Activated CD4-positive, alpha-beta T cell treated with anti-CD3 and anti-CD28 coated beads, Interleukin-2, amount 10 ng/mL, durations not matched to agents 24 days and 14 days (primary cell): ENCODE results near the gene MEGF6. TPM values are rescaled to one million over a fixed set of nuclear protein-coding genes. Genes with fewer than 3 reads are reported as not detected.

Source experiments
- DNase-seq: peaks from one replicate; pipeline ENCODE4 v3.0.0; 2022
- H3K27ac Mint-ChIP-seq: one replicate; pipeline ENCODE4 v1.8.0; 2022; ENCODE audit warnings: mild to moderate bottlenecking, mixed read lengths
- H3K27me3 Mint-ChIP-seq: one replicate; pipeline ENCODE4 v1.8.0; 2022; ENCODE audit warnings: mixed read lengths
- H3K36me3 Mint-ChIP-seq: one replicate; pipeline ENCODE4 v1.8.0; 2022; ENCODE audit warnings: low read depth, mild to moderate bottlenecking, mixed read lengths
- H3K4me1 Mint-ChIP-seq: one replicate; pipeline ENCODE4 v1.8.0; 2021; ENCODE audit warnings: mixed read lengths
- H3K4me3 Mint-ChIP-seq: one replicate; pipeline ENCODE4 v1.8.0; 2022; ENCODE audit warnings: mild to moderate bottlenecking, moderate library complexity, mixed read lengths
- H3K9me3 Mint-ChIP-seq: one replicate; pipeline ENCODE4 v1.8.0; 2021; ENCODE audit warnings: mixed read lengths
- intact Hi-C: fragments of 100-400 bp; cut with micrococcal nuclease; formaldehyde crosslinking; loops from one replicate; pipeline ENCODE4 v1.15.1; 2023
- total RNA-seq: library from RNA; stranded (reverse); gene quantifications from 2 replicates; pipeline ENCODE4 v1.2.3, GENCODE V29; 2022

Gene MEGF6
- total RNA-seq, 1 donor from 2014 or later, result 1.7 TPM

GRCh38 chr1:3456964-3457909 lies 154.1 kb downstream of the MEGF6 start:
- intact Hi-C loops, result no loop called here
- DNase-seq, result no peak
- Mint-ChIP-seq H3K36me3 (no peaks in the 10 kb centered on the region), H3K4me3 (no peak overlapping the region), H3K27me3 (peaks cover 13% of the 10 kb centered on the region), H3K27ac (no peak overlapping the region), H3K9me3 (no peaks in the 10 kb centered on the region), H3K4me1 (no peaks in the 10 kb centered on the region)

DNA sequence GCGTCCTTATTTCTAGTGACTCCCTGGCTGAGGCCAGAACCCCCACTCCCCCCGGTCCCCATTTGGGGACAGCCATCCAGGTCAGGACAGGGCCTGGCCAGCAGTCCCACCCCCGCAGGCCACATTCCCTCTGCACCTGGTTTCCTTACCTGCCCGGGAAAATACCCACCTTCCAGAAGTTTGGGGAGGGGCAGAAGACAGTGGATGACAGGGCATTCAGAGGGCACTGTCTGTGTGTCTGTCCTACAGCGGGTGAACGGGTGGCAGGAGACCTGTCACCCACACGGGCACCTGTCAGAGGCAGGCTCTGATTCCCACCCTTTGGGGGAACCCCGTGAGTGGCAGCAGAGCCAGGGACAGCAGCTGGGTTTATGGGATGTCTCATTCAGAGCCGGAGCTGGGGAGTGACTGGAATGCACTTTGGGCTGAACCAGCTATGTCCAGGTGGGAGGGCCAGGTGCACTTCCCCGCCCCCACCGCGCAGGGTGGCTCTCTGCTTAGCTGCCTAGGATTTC lies 154.8 kb downstream of the MEGF6 start:
- Mint-ChIP-seq H3K27me3 (peaks cover 13% of the 10 kb centered on the region), H3K27ac (no peak overlapping the region), H3K4me1 (no peaks in the 10 kb centered on the region), H3K36me3 (no peaks in the 10 kb centered on the region), H3K4me3 (no peak overlapping the region), H3K9me3 (no peaks in the 10 kb centered on the region)
- intact Hi-C loops, result no loop called here
- DNase-seq, result no peak

- intact Hi-C loops, result no loop called here
- H3K27ac Mint-ChIP-seq, result no peak overlapping the region
- DNase-seq, result no peak
- peak overlapping the region; percentile 30 for H3K4me3 Mint-ChIP-seq
- no peaks in the 10 kb centered on the region for H3K9me3 Mint-ChIP-seq
- H3K36me3 Mint-ChIP-seq, result no peaks in the 10 kb centered on the region
- peaks cover 13% of the 10 kb centered on the region for H3K27me3 Mint-ChIP-seq
- H3K4me1 Mint-ChIP-seq, result no peaks in the 10 kb centered on the region
Measured at GRCh38 chr1:3455670-3456448, 155.4 kb downstream of the MEGF6 start.

DNA sequence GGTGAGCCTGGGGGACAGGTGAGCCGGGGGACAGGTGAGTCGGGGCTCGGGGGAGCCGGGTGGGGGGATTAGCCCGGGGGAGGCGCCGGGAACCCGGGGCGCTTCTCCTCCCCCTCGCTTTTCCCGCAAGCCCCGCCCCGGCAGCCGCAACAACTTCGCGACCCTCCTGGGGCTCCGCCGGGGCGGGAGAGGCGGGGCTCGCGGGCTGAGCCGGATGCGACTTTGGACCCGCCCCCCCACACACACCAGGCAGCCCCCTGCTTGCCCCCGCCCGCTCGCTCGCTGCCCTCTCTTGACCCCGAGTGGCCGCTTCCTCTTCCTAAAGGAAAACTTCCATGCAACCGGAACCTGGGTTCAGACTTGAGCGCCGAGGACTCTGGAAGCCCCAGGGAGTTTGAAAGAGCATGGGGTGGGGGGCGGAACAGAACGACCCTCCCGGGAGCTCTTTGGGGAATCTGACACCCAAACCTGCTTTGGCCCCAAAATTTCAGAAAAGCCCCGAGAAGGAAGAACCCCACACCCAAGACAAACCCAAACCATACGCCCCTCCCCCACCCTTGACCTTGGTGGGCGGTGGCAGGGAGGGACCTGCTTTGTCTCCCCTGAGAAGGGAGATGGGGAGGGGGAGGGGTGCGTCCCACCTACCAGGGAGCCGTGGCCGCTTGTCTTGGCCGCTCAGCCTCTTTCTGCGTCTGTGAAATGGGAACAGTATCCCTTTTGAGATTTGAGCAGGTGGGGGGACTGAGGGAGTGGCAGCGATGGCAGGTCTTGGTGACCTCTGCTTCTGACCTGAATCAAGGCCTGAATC lies 156.3 kb downstream of the MEGF6 start:
- Mint-ChIP-seq H3K4me1 (no peaks in the 10 kb centered on the region), H3K27me3 (peaks cover 15% of the 10 kb centered on the region), H3K36me3 (no peaks in the 10 kb centered on the region), H3K4me3 (peak overlapping the region; percentile 30), H3K9me3 (no peaks in the 10 kb centered on the region), H3K27ac (no peak overlapping the region)
- intact Hi-C loops, result loop anchor here (5.0 kb wide), 1 partner anchor 167 kb away; no protein-coding TSS in a partner anchor
- DNase-seq, result no peak

DNA sequence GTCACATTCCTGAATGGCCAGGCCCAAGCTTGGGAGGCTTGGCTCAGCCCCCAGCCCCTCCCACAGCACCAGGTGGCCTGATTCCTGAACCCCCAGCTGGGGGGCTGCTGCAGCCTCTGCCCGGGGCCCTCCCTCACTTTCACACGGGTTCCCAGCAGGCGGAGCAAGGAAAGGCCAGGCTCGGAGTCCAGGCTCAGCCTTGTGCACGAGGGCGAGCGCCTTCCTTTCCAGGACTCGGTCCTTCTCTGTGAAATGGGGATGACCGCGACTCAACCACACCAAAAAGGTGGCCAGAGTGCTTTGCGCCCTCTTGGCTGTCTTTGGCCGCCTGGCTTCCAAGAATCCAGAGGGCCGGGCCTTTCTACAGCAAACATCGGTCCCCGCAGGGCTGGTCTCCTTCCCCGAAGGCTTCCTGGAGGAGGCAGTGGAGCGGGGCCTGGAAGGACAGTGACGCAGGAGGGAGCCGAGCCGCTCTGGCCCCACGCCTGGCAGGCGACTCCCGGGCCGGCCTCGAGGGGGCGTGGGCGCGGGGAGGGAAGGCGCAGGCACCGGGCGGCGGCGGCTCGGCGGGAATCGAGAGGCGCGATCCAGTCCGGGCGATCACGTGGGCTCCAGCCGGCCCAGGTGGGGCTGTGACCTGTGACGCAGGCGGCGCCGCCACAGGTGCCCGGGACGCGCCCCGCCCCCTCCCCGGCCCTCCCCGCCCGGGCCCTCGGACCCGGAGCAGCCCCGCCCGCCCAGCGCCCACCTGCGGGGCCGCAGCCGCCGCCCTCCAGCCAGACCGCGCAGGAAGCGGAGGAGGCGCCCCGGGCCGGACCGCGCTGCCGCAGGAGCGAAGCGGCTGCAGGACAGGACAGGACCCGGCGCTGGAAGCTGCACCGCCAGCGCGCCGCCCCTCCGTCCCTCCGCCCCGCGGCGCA lies 157.2 kb downstream of the MEGF6 start, which contains the start of gene ARHGEF16:
ARHGEF16 (plus strand) TSS at position 775 of the 920 bp plus-strand sequence. CDS start 8,420 bp downstream, outside the sequence.
- Mint-ChIP-seq H3K27ac (no peak within 1 kb of the TSS), H3K36me3 (no peaks in the 10 kb centered on the region), H3K9me3 (no peaks in the 10 kb centered on the region), H3K27me3 (peaks cover 15% of the 10 kb centered on the region), H3K4me1 (no peaks in the 10 kb centered on the region), H3K4me3 (peak within 1 kb of the TSS; percentile 30)
- peak; percentile 68 for DNase-seq
- intact Hi-C loops, result loop anchor here (1.0 to 5.0 kb wide), 2 partner anchors 30 to 168 kb away; no protein-coding TSS in a partner anchor

DNA sequence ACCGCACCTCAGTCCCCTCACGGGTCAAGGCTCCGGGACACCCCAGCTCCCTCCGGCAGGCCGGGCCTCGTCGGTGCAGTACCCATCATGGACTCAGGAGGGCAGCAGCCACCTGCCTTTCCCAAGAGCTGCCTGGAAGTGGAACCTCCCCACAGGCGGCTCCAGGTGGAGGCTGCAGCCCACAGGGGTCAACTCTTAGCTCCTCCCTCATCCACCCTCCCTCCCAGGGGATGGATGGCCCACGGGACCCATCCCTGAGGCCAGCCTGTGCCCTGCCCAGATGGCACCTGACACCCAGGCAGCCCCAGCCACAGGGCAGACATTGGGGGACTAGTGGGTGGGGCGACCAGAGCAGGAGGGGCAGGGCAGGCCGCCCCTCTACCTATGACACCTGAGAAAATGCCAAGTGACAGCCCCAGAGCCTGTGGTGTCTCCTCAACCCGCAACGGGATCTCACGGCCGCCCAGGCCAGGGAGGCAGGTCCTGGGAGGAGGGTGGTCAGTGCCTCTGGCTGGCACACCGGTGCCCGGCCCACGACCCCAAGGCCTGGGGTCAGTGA lies 158.0 kb downstream of the MEGF6 start:
- no peaks in the 10 kb centered on the region for H3K36me3 Mint-ChIP-seq
- intact Hi-C loops, result loop anchor here (1.0 to 5.0 kb wide), 2 partner anchors 31 to 169 kb away; no protein-coding TSS in a partner anchor
- DNase-seq, result peak; percentile 93
- H3K4me1 Mint-ChIP-seq, result no peaks in the 10 kb centered on the region
- no peak overlapping the region for H3K4me3 Mint-ChIP-seq
- peaks cover 15% of the 10 kb centered on the region for H3K27me3 Mint-ChIP-seq
- H3K27ac Mint-ChIP-seq, result no peak overlapping the region
- H3K9me3 Mint-ChIP-seq, result no peaks in the 10 kb centered on the region

- intact Hi-C loops, result loop anchor here (1.0 to 5.0 kb wide), 2 partner anchors 31 to 169 kb away; no protein-coding TSS in a partner anchor
- Mint-ChIP-seq H3K36me3 (no peaks in the 10 kb centered on the region), H3K9me3 (no peaks in the 10 kb centered on the region), H3K27me3 (peaks cover 15% of the 10 kb centered on the region), H3K4me3 (no peak overlapping the region), H3K27ac (no peak overlapping the region), H3K4me1 (no peaks in the 10 kb centered on the region)
- DNase-seq, result no peak
Measured at GRCh38 chr1:3452866-3453175, 158.5 kb downstream of the MEGF6 start.

GRCh38 chr1:3451994-3452865 lies 159.1 kb downstream of the MEGF6 start:
- H3K9me3 Mint-ChIP-seq, result no peaks in the 10 kb centered on the region
- no peak overlapping the region for H3K27ac Mint-ChIP-seq
- peaks cover 15% of the 10 kb centered on the region for H3K27me3 Mint-ChIP-seq
- H3K4me3 Mint-ChIP-seq, result no peak overlapping the region
- H3K4me1 Mint-ChIP-seq, result no peaks in the 10 kb centered on the region
- no peaks in the 10 kb centered on the region for H3K36me3 Mint-ChIP-seq
- no peak for DNase-seq
- intact Hi-C loops, result loop anchor here (5.0 kb wide), 1 partner anchor 170 kb away; no protein-coding TSS in a partner anchor

DNA sequence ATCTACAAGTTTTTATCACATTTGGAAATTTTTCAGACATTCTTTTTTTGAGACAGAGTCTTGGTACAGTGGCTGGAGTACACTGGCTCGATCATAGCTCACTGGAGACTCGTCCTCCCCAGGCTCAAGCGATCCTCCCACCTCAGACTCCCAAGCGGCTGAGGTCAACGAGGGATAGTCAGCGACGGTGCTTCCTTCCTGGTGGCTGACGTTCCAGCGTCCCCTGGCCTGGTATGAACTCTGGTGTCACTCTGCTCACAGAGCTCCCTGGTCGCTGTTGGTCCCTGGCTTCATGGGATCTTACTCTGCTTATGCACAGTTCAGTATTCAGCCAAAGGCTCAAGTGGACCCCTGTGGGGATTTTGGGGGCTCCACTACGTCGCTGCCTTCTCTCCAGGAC lies 160.3 kb downstream of the MEGF6 start:
- no peak overlapping the region for H3K27ac Mint-ChIP-seq
- peaks cover 15% of the 10 kb centered on the region for H3K27me3 Mint-ChIP-seq
- DNase-seq, result no peak
- H3K36me3 Mint-ChIP-seq, result no peaks in the 10 kb centered on the region
- no peak overlapping the region for H3K4me3 Mint-ChIP-seq
- intact Hi-C loops, result loop anchor here (5.0 kb wide), 1 partner anchor 171 kb away; no protein-coding TSS in a partner anchor
- H3K4me1 Mint-ChIP-seq, result no peaks in the 10 kb centered on the region
- H3K9me3 Mint-ChIP-seq, result no peaks in the 10 kb centered on the region

DNA sequence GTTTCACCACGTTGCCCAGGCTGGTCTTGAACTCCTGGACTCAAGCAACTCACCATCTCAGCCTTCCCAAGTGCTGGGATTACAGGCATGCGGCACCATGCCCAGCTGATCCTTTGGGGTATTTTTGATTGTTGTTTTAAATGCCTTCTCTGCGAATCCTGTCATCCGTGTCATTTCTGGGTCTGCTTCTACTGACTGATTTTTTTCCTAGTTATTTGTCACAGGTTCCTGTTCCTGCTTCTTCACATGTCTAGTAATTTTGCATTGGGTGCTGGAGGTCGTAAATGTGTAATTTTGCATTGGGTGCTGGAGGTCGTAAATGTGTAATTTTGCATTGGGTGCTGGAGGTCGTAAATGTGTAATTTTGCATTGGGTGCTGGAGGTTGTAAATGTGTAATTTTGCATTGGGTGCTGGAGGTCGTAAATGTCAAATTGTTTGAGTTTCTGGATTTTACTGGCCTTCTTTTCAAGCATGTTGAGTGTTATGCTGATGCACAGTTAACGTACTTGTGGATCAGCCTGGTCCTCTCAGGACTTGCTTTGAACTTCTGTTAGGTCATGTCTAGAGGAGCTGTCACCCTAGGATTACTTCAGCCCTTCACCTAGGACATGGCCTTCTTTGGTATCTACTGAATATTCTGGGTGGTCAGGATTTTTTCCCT lies 161.0 kb downstream of the MEGF6 start:
- Mint-ChIP-seq H3K9me3 (no peaks in the 10 kb centered on the region), H3K4me1 (no peaks in the 10 kb centered on the region), H3K36me3 (no peaks in the 10 kb centered on the region), H3K4me3 (no peak overlapping the region), H3K27ac (no peak overlapping the region), H3K27me3 (peaks cover 11% of the 10 kb centered on the region)
- intact Hi-C loops, result loop anchor here (5.0 kb wide), 1 partner anchor 172 kb away; no protein-coding TSS in a partner anchor
- DNase-seq, result no peak

- Mint-ChIP-seq H3K36me3 (no peaks in the 10 kb centered on the region), H3K27ac (no peak overlapping the region), H3K27me3 (no peaks in the 10 kb centered on the region), H3K4me1 (no peaks in the 10 kb centered on the region), H3K4me3 (no peak overlapping the region), H3K9me3 (no peaks in the 10 kb centered on the region)
- intact Hi-C loops, result no loop called here
- DNase-seq, result no peak
Measured at GRCh38 chr1:3444736-3445135, 166.6 kb downstream of the MEGF6 start.
